ENCODE data around the gene DPYD. TPM values are rescaled to one million over a fixed set of nuclear protein-coding genes. Genes with fewer than 3 reads are reported as not detected.

The DPYD gene
- total RNA-seq, 1 donor from 2014 or later, result 8.1 TPM

DNA sequence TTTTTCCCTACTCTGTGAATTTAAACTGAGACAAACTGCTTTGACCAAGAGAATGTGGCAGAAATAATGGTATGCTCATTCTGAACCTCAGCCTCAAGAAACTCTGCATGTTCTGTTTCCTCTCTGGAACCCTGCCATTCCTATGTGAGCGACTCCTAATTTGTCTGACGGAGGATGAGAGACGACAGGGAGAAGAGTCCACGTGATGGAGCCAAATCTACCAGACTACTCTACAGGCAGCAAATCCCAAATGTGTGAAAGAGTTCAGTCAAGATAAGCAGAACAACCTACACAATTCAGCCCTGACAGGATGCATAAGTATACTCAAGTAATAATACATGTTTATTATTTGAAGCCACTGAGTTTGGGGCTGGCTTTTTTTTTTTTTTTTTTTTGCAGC lies 153.5 kb downstream of the DPYD start:
- TF ChIP-seq, protein P1, sequence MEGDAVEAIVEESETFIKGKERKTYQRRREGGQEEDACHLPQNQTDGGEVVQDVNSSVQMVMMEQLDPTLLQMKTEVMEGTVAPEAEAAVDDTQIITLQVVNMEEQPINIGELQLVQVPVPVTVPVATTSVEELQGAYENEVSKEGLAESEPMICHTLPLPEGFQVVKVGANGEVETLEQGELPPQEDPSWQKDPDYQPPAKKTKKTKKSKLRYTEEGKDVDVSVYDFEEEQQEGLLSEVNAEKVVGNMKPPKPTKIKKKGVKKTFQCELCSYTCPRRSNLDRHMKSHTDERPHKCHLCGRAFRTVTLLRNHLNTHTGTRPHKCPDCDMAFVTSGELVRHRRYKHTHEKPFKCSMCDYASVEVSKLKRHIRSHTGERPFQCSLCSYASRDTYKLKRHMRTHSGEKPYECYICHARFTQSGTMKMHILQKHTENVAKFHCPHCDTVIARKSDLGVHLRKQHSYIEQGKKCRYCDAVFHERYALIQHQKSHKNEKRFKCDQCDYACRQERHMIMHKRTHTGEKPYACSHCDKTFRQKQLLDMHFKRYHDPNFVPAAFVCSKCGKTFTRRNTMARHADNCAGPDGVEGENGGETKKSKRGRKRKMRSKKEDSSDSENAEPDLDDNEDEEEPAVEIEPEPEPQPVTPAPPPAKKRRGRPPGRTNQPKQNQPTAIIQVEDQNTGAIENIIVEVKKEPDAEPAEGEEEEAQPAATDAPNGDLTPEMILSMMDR (IDR thresholded peaks at IDR 0.05; ENCODE audit: unreplicated experiment), result no peak
- H3K27ac Mint-ChIP-seq, result no peak overlapping the region
- DNase-seq (ENCODE audit: low spot score, unreplicated experiment), result no peak
- no peak overlapping the region for H3K4me3 Mint-ChIP-seq (ENCODE audit: low read depth)
- H3K36me3 Mint-ChIP-seq (ENCODE audit: insufficient read depth), result peaks cover 2% of the 10 kb centered on the region
- no peaks in the 10 kb centered on the region for H3K4me1 Mint-ChIP-seq (ENCODE audit: low read depth)
- H3K27me3 Mint-ChIP-seq, result no peaks in the 10 kb centered on the region
- H3K9me3 Mint-ChIP-seq (ENCODE audit: low read depth), result peaks cover 3% of the 10 kb centered on the region

DNA sequence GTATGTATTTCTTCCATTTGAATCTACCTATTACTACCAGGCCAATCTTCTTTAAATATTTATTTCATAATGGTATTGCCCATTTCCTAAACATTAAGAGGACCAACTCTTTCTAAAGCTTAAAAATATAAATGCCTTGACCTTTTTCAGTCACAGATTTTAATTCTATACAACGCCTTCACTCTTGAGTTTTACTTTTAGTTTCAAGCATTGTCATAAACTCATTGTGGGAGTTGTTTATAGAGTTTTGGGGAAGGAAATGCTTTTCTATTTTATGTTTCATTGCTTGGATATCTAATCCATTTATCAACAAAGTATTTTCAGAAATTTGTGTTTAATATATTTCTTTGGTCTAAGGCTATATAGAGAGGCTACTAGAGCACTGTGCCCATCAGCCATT lies 155.8 kb downstream of the DPYD start:
- peaks cover 16% of the 10 kb centered on the region for H3K9me3 Mint-ChIP-seq (ENCODE audit: low read depth)
- H3K4me1 Mint-ChIP-seq (ENCODE audit: low read depth), result no peaks in the 10 kb centered on the region
- no peak overlapping the region for H3K27ac Mint-ChIP-seq
- H3K36me3 Mint-ChIP-seq (ENCODE audit: insufficient read depth), result peaks cover 4% of the 10 kb centered on the region
- TF ChIP-seq, protein P1 (IDR thresholded peaks at IDR 0.05; ENCODE audit: unreplicated experiment), result no peak
- no peaks in the 10 kb centered on the region for H3K27me3 Mint-ChIP-seq
- H3K4me3 Mint-ChIP-seq (ENCODE audit: low read depth), result no peak overlapping the region
- no peak for DNase-seq (ENCODE audit: low spot score, unreplicated experiment)

DNA sequence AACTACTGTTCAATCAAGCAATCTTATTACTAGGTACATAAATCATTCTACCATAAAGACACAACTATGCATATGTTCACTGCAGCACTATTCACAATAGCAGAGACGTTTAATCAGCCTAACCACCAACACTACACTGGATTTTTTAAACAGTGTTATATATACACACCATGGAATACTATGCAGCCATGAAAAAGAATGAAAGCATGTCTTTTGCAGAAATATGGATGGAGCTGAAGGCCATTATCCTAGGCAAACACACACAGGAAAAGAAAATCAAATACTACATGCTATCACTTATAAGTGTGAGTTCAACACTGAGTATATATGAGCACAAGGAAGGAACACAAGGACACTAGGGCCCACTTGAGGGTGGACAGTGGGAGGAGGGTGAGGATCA lies 159.2 kb downstream of the DPYD start:
- Mint-ChIP-seq H3K27ac (no peak overlapping the region), H3K36me3 (ENCODE audit: insufficient read depth) (peaks cover 4% of the 10 kb centered on the region), H3K27me3 (no peaks in the 10 kb centered on the region), H3K4me3 (ENCODE audit: low read depth) (no peak overlapping the region), H3K4me1 (ENCODE audit: low read depth) (peaks cover 19% of the 10 kb centered on the region), H3K9me3 (ENCODE audit: low read depth) (peaks cover 20% of the 10 kb centered on the region)
- TF ChIP-seq, protein P1 (IDR thresholded peaks at IDR 0.05; ENCODE audit: unreplicated experiment), result no peak
- DNase-seq (ENCODE audit: low spot score, unreplicated experiment), result no peak

DNA sequence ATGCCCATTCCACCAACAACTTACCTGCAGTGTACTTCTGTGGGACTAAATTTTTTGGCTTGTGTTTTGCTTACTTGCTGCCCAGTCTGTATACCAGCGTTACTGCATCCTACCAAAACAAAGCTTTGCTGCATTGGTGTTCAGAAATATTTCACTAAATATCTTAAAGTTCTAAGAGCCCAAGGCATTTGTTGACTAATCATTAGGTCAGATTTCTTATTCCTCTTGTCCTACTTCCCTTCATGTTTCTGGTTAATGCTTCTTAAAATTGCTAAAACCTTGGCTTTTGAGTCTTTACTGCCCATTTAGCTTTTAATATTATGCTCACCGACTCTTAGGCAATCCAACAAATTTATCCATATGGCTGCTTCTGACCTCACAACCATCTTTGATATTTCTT lies 161.8 kb downstream of the DPYD start:
- H3K9me3 Mint-ChIP-seq (ENCODE audit: low read depth), result peaks cover 20% of the 10 kb centered on the region
- DNase-seq (ENCODE audit: low spot score, unreplicated experiment), result no peak
- TF ChIP-seq, protein P1 (IDR thresholded peaks at IDR 0.05; ENCODE audit: unreplicated experiment), result no peak
- H3K27me3 Mint-ChIP-seq, result no peaks in the 10 kb centered on the region
- no peak overlapping the region for H3K27ac Mint-ChIP-seq
- no peak overlapping the region for H3K4me3 Mint-ChIP-seq (ENCODE audit: low read depth)
- H3K36me3 Mint-ChIP-seq (ENCODE audit: insufficient read depth), result peaks cover 4% of the 10 kb centered on the region
- H3K4me1 Mint-ChIP-seq (ENCODE audit: low read depth), result peaks cover 21% of the 10 kb centered on the region

DNA sequence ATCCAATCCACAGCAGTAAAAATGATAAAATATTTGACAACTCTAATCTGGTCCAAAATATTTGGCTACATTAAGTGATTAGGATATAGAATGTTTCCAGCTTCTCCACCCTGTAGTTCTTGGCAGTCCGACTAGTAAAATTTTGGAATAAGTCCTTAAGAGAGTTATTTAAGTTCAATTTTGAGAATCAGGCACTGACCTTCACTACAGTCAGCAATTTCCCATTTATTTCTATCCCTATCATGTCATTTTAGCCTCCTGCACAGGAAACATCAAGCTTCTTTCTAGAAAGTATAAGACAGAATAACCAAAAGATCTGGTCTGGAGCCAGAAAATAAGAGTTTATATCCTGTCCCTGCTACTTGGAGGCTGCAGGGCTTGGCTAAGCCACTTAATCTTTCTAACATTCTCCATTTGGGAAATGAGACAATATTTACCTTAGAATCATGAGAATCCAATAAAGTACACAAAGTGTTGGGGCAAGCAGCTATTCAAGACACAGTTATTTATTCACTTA lies 162.2 kb downstream of the DPYD start:
- H3K36me3 Mint-ChIP-seq (ENCODE audit: insufficient read depth), result peaks cover 4% of the 10 kb centered on the region
- TF ChIP-seq, protein P1 (IDR thresholded peaks at IDR 0.05; ENCODE audit: unreplicated experiment), result no peak
- peaks cover 21% of the 10 kb centered on the region for H3K4me1 Mint-ChIP-seq (ENCODE audit: low read depth)
- no peaks in the 10 kb centered on the region for H3K27me3 Mint-ChIP-seq
- DNase-seq (ENCODE audit: low spot score, unreplicated experiment), result no peak
- peaks cover 20% of the 10 kb centered on the region for H3K9me3 Mint-ChIP-seq (ENCODE audit: low read depth)
- peak overlapping the region; percentile 50 for H3K27ac Mint-ChIP-seq
- H3K4me3 Mint-ChIP-seq (ENCODE audit: low read depth), result no peak overlapping the region
